Measurements from ENCODE around the gene DIS3L2.

- TF ChIP-seq CTCF (conservative IDR thresholded peaks at IDR 0.05; ENCODE audit: low read depth in 2 of 2) (no peak), EZH2 (IDR thresholded peaks at IDR 0.05; ENCODE audit: low read depth, unreplicated experiment) (no peak), REST (IDR thresholded peaks at IDR 0.05; ENCODE audit: unreplicated experiment) (no peak), POLR2AphosphoS5 (IDR thresholded peaks at IDR 0.05; ENCODE audit: low read depth) (no peak), CREB1 (CRISPR knock-in tag; IDR thresholded peaks at IDR 0.05; ENCODE audit: low read depth) (no peak), NANOG (IDR thresholded peaks at IDR 0.05; ENCODE audit: borderline replicate concordance) (no peak), JUNB (IDR thresholded peaks at IDR 0.05; ENCODE audit: unreplicated experiment) (no peak), EZH2phosphoT487 (IDR thresholded peaks at IDR 0.05; ENCODE audit: unreplicated experiment) (no peak), ETS1 (IDR thresholded peaks at IDR 0.05) (no peak), ZNF462 (CRISPR knock-in tag; IDR thresholded peaks at IDR 0.05) (no peak), ZNF331 (CRISPR knock-in tag; IDR thresholded peaks at IDR 0.05; ENCODE audit: low read depth) (no peak), STAT1 (IDR thresholded peaks at IDR 0.05; ENCODE audit: unreplicated experiment) (no peak)
Measured at GRCh38 chr2:232308986-232309385, 347.5 kb downstream of the DIS3L2 start.
